NCI-H2196 treated with DMSO at 0.1 percent for 48 hours (cell line): ENCODE data around the gene ORAI3.
A peak's percentile ranks its signal among the peaks of the same experiment; 100 is the strongest.

ENCODE experiments used
- DNase-seq: peaks from one replicate; lab custom pipeline; 2025; ENCODE audit not compliant: unreplicated experiment; lab: John Stamatoyannopoulos, UW

The ORAI3 gene

GRCh38 chr16:30946671-30947540 is 2.0 kb upstream of the ORAI3 start:
- no peak for DNase-seq

DNA sequence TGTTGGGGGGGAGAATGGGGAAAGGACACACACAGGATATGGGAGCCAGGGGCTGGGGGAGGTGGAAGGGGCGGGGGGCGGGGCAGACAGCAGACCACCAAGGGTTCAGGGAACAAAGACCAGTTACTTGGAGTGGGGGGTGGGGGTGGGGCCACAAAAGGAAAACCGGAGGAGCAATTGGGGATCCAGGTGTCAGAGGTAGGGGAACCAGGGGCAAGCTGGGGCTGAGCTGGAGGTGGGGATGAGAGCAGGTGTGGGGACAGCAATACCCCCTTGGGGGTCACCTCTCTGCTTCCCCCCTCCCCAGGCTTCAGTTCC is 1.4 kb upstream of the ORAI3 start:
- no peak for DNase-seq

DNA sequence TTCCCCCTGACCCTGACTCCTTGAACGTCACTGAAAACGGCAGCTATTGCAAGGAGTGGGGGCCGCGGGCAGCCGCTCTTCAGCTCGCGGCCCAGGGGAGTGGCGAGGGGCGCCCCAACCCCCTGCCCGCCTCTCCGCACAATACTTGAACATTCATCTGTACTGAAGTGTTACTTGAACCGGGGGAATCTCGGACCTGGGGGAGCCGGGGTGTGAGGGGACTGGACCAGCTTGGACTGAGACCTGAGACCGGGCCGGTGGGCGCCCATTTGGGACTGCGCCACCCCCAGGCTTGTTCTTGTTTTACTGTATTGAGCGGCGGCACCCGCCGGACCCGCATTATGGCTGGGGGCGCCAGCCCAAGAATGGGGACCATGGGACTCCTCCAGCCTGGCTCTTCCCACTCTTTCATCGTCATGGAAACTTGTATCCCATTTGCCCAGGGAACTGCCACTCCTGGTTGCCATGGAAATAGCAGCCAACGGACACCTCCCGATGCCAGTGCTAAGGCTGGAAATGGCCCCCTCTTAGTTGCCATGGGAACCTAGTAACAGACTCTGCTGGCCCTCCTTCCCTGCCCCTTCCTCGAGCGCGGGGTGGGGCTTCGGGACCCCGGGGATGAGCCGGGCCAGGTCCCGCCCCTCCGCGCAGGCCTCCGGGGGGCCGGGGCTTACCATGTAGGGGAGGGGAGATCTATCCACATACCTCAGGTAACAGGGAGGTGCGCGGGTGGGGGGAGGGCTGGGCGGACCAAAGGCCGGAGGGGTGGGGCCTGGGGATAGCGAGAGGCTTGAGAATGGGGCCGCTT is 805 bp upstream of the ORAI3 start:
- DNase-seq, result peak; percentile 95

DNA sequence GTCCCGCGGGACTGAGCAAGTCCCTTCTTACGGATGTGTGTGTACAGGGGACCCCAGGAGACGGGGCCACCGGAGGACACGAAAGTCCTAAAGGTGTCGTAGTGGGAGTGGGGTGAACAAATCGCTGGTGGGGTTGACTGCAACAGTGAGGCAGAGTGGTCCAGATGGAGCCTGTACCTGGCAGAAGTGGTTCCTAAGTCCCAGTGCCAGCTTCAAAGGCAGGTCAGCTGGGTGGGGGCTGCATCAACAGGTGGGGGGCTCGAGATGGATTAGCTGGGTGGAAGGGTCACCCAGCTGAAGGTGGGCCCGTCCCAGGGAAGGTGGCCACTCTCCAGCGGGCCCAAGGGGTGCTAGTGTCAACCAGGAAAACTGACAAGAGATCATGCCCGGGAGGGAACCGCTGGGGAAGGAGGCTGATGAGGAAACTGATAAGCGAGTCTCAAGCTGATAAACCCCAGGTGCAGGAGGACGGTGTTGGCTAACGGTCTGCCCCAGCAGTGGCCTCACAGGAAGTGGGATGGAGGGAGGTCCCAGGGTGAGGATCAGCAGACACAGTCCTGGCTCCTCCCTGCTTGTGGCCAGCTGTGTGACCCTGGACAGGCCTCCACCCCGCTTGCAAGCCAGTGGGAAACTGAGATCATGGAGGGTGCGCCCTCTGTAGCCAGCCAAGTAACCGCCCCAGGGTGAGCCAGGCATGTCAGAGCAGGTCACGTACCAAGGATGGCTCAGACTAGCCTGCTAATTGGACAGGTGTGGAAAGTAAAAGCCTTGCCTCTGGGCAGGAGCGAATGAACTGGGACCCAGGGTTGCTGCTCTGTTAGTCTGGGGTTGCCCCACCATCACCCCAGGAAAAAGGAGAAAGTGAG is 1.0 kb downstream of the ORAI3 start:
- peak; percentile 91 for DNase-seq

DNA sequence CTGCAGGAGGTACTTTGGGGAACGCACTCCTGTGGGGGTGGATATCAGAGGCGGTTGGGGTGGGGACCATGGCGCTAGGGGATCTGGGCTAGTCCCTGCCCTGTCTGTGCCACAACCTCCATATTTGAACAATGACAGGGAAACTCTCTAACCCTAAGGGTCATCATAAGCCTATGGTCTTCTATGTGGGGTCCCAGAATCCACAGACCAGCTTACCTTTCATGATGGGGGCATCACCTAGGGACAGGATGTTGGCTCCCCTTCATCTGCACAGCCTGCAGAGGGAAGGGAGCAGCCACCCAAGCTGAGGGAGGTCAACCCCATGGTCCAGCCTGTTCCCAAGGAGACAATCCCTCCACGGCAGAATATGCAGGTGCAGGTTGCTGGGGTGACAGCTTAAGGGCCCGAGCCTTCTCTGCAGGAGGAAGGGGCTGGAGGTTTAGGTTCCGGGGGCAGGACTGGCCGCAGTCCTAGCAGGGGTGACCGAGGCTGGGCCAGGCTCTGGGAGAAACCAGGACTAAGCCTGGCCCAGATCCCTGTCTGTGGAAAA is 1.7 kb downstream of the ORAI3 start:
- no peak for DNase-seq

GRCh38 chr16:30951193-30951592 is 2.3 kb downstream of the ORAI3 start:
- no peak for DNase-seq

DNA sequence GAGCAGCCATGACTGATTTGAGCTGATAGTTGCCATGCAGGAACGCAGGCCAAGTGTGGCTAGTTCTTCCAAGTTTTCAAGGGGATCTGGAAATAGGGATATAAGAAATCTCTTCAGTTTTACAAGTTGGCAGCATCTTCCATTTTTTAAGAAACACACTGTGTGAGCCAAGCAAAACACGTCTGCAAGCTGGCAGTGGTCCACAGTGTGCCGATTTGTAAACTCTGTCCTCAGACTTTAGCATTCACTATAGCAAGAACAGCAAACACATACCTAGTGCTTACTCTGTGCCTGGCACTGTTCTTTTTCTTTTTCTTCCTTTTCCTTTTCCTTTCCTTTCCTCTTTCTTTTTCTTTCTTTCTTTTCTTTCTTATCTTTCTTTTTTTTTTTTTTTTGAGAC is 2.9 kb downstream of the ORAI3 start:
- DNase-seq, result no peak

DNA sequence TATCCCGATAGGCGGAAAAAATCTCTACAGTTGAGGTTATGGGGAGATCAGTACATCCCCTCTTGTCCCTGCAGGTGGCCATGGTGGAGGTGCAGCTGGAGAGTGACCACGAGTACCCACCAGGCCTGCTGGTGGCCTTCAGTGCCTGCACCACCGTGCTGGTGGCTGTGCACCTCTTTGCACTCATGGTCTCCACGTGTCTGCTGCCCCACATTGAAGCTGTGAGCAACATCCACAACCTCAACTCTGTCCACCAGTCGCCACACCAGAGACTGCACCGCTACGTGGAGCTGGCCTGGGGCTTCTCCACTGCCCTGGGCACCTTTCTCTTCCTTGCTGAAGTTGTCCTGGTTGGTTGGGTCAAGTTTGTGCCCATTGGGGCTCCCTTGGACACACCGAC is 4.2 kb downstream of the ORAI3 start:
- no peak for DNase-seq

- DNase-seq, result no peak
These were observed 4.8 kb downstream of the ORAI3 start for GRCh38 chr16:30953511-30954124.

DNA sequence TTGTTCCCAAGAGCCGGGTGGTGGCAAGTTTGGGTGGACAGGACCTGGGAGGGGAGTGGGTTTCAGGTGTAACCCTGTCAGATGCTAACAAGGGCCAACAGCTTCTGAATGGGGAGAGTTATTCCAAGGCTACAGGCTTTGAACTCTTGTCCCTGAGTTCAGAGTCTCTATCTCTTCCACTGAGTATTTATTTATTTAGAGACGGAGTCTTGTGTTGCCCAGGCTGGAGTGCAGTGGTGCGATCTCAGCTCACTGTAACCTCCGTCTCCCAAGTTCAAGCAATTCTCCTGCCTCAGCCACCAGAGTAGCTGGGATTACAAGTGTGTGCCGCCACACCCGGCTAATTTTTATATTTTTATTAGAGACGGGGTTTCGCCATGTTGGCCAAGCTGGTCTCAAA is 6.1 kb downstream of the ORAI3 start:
- DNase-seq, result no peak

- peak; percentile 49 for DNase-seq
These were observed 8.0 kb downstream of the ORAI3 start for GRCh38 chr16:30956601-30957455.

GRCh38 chr16:30957456-30958174 is 8.7 kb downstream of the ORAI3 start, which contains the start of gene SETD1A:
TSS of gene SETD1A (plus strand) at chr16:30957754. CDS start at chr16:30958732, 978 bp downstream.
- DNase-seq, result peak; percentile 96

DNA sequence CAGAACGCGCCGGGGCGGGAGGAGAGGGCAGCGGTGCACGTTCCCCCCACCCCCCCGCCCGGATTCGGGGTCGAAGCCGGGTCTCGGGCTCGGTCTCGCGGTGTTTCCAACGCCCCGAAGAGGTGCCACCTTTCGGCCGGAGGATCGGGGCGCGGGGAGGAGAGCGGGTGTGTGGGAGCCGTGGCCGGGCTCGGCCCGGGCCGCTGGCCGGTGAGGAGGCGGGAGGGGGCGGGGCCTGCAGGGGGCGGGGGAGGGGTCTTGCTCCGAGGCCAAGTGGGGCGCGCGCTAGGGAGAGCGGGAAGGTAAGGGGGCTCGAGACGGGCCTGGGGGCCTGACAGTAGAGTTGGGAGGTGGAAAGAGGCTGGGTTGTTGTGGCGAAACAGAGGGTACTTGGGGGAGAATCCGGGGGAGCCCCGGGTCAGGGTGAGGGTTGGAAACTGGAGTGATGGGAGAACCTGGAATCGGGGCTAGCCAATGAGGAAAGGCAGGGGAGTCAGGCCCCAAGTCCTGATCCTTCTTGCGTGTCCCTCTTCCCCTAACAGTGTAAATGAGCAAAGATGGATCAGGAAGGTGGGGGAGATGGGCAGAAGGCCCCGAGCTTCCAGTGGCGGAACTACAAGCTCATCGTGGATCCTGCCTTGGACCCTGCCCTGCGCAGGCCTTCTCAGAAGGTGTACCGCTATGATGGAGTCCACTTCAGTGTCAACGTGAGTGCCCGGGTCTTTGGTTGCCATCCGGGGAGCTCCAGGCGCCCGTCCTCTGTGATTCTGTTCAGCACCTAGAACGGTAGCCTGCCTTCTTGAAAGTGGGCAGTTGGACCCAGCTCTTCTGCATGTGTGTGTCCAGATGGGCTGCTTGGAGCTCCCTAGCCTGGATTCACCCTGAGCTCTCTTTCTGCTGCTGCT is 9.6 kb downstream of the ORAI3 start:
- DNase-seq, result no peak

DNA sequence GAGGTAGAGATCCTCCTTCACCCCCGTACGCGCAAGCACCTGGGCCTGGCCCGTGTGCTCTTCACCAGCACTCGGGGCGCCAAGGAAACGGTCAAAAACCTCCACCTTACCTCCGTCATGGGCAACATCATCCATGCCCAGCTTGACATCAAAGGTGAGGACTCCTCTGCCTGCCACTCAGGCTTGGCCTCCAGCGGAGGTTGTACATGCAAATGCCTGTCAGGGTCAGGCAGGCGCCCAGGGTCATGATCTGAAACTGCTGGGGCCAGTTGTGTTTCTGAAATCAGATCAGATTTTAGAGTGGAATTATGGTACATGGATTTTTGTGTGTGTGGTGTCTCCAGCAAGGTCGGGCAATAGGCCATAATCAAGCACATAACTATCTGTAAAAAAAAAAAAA is 12.5 kb downstream of the ORAI3 start:
- no peak for DNase-seq

GRCh38 chr16:30963925-30964511 is 15.2 kb downstream of the ORAI3 start:
- DNase-seq, result no peak

- no peak for DNase-seq
These were observed 15.8 kb downstream of the ORAI3 start for GRCh38 chr16:30964574-30965226.

DNA sequence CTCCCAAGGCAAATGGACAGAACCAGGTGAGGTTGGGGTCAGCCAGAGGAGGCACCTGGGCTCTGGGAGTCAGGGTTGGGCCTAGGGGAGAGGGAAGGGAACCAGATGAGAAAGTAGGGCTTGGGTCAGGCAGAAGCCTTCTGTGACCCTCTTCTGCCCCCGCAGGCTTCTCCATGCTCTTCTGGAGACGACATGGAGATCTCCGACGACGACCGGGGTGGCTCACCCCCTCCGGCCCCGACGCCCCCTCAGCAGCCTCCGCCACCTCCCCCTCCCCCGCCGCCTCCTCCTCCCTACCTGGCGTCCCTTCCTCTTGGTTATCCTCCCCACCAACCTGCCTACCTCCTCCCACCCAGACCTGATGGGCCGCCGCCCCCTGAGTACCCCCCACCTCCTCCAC is 16.6 kb downstream of the ORAI3 start:
- no peak for DNase-seq
